Measurements from ENCODE around the gene WWTR1.
A peak's percentile ranks its signal among the peaks of the same experiment; 100 is the strongest.

WWTR1 gene

DNA sequence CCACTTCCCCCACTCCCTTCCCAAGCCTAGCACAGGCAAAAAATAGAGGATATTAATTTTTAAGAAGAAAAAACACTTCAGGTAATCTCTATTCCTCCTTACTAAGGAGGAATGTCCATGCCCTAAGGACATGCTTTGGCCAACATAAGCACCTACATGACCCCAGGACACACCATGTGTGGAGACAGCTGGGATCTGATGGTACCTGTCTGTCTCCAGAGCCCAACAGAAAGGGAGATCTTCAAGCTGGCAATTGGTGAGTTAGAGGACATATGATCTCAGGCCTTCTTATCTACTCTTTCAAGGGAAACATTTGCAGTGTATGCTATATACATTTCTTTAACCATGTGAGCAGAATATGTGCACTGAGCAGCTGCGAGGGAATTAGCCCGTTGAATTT lies 176.3 kb downstream of the WWTR1 start:
- Histone ChIP-seq H3K27ac (replicated peaks) (no peak overlapping the region; the same call in 1 of the 2 replicates), H3K27me3 (ENCODE audit: insufficient read depth, poor library complexity, severe bottlenecking) (no peaks in the 10 kb centered on the region), H3K4me3 (replicated peaks; ENCODE audit: insufficient read depth, low read length) (no peak overlapping the region)
- DNase-seq (ENCODE audit: low read depth in 1 of 2, low spot score in 1 of 2) = no peak
- TF ChIP-seq, protein P1, sequence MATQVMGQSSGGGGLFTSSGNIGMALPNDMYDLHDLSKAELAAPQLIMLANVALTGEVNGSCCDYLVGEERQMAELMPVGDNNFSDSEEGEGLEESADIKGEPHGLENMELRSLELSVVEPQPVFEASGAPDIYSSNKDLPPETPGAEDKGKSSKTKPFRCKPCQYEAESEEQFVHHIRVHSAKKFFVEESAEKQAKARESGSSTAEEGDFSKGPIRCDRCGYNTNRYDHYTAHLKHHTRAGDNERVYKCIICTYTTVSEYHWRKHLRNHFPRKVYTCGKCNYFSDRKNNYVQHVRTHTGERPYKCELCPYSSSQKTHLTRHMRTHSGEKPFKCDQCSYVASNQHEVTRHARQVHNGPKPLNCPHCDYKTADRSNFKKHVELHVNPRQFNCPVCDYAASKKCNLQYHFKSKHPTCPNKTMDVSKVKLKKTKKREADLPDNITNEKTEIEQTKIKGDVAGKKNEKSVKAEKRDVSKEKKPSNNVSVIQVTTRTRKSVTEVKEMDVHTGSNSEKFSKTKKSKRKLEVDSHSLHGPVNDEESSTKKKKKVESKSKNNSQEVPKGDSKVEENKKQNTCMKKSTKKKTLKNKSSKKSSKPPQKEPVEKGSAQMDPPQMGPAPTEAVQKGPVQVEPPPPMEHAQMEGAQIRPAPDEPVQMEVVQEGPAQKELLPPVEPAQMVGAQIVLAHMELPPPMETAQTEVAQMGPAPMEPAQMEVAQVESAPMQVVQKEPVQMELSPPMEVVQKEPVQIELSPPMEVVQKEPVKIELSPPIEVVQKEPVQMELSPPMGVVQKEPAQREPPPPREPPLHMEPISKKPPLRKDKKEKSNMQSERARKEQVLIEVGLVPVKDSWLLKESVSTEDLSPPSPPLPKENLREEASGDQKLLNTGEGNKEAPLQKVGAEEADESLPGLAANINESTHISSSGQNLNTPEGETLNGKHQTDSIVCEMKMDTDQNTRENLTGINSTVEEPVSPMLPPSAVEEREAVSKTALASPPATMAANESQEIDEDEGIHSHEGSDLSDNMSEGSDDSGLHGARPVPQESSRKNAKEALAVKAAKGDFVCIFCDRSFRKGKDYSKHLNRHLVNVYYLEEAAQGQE (IDR thresholded peaks at IDR 0.05; ENCODE audit: insufficient replicate concordance, low read depth) = no peak
- TF ChIP-seq GABPA (IDR thresholded peaks at IDR 0.05; ENCODE audit: low read depth) = no peak

DNA sequence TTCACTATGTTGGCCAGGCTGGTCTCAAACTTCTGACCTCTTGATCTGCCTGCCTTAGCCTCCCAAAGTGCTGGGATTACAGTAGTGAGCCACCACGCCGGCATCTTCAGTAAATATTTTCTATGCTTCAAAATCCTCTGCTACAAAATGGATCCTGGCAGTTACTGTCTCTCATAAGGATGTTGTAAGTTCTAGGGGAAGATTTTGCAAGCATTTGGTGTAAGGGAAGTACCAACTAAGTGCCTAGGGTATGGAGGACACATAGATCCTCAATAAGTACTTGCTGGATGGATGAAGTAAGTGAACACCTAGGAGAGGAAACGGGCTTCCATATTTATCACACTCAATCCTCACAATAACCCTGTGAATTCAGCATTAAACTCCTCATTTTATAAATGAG lies 176.8 kb downstream of the WWTR1 start:
- Histone ChIP-seq H3K27me3 (ENCODE audit: insufficient read depth, poor library complexity, severe bottlenecking) (no peaks in the 10 kb centered on the region), H3K27ac (replicated peaks) (no peak overlapping the region), H3K4me3 (replicated peaks; ENCODE audit: insufficient read depth, low read length) (no peak overlapping the region)
- TF ChIP-seq, protein P1 (IDR thresholded peaks at IDR 0.05; ENCODE audit: insufficient replicate concordance, low read depth) = no peak
- TF ChIP-seq GABPA (IDR thresholded peaks at IDR 0.05; ENCODE audit: low read depth) (no peak), POLR2AphosphoS5 (IDR thresholded peaks at IDR 0.05; ENCODE audit: low read depth) (no peak), SPI1 (IDR thresholded peaks at IDR 0.05; ENCODE audit: borderline replicate concordance, low read depth) (0 out of 2 replicates have a peak, but pooled peaks have one; percentile 1)
- TF ChIP-seq, protein P2, sequence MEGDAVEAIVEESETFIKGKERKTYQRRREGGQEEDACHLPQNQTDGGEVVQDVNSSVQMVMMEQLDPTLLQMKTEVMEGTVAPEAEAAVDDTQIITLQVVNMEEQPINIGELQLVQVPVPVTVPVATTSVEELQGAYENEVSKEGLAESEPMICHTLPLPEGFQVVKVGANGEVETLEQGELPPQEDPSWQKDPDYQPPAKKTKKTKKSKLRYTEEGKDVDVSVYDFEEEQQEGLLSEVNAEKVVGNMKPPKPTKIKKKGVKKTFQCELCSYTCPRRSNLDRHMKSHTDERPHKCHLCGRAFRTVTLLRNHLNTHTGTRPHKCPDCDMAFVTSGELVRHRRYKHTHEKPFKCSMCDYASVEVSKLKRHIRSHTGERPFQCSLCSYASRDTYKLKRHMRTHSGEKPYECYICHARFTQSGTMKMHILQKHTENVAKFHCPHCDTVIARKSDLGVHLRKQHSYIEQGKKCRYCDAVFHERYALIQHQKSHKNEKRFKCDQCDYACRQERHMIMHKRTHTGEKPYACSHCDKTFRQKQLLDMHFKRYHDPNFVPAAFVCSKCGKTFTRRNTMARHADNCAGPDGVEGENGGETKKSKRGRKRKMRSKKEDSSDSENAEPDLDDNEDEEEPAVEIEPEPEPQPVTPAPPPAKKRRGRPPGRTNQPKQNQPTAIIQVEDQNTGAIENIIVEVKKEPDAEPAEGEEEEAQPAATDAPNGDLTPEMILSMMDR (IDR thresholded peaks at IDR 0.05; ENCODE audit: insufficient read depth, low read length) = no peak
- peak in 1 of 2 experiments; percentile 39 for DNase-seq (ENCODE audit: low read depth in 1 of 2, low spot score in 1 of 2)

DNA sequence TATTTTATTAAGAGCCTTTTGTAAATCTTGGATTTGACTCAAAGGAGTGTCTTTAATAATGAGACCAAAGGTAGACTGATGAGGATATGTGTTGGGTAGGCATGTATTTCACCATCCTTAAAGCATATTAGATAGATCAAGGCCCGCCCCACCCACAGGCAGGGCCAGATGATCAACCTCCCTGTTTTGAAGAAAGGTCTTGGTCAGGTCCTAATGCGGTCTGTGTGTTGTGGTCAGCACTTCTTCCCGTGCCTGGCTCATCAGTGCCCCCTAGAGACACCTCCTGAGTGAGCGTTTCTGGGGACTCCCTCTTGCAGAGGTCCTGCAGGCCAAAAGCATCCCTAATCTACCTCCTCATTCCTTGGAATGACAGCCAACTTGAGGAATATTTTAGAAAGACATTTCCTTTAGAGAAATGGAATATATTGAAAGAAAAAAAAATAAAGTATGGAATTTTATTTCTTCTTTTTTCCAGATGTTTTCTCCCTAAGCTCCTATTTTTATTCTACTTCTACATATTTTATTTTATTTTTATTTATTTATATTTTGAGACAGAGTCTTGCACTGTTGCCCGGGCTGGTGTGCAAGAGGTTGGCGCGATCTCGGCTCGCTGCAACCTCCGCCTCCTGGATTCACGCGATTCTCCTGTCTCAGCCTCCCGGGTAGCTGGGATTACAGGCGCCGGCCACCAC lies 177.4 kb downstream of the WWTR1 start:
- H3K27ac ChIP-seq (replicated peaks) = no peak overlapping the region
- TF ChIP-seq GABPA (IDR thresholded peaks at IDR 0.05; ENCODE audit: low read depth) (no peak), SPI1 (IDR thresholded peaks at IDR 0.05; ENCODE audit: borderline replicate concordance, low read depth) (no peak), POLR2AphosphoS5 (IDR thresholded peaks at IDR 0.05; ENCODE audit: low read depth) (no peak)
- TF ChIP-seq, protein P2 (IDR thresholded peaks at IDR 0.05; ENCODE audit: insufficient read depth, low read length) = peak; percentile 64
- TF ChIP-seq, protein P1 (IDR thresholded peaks at IDR 0.05; ENCODE audit: insufficient replicate concordance, low read depth) = no peak
- peak; percentile 54 to 73 for DNase-seq (ENCODE audit: low read depth in 1 of 2, low spot score in 1 of 2)

More for the DNA sequence above, 177.4 kb downstream of the WWTR1 start:
- Histone ChIP-seq H3K4me3 (replicated peaks; ENCODE audit: insufficient read depth, low read length) (no peak overlapping the region), H3K27me3 (ENCODE audit: insufficient read depth, poor library complexity, severe bottlenecking) (no peaks in the 10 kb centered on the region)

All from HL-60 (cell line).